RWPE1 (cell line): Measurements from ENCODE around the gene IL22RA1.

Experiments used
- CTCF ChIA-PET: fragments of 350-600 bp; sonication (Branson Sonifier 250); formaldehyde crosslinking; extraction: SDS; loops from one replicate; lab custom pipeline; 2021; lab: Yijun Ruan, JAX
- POLR2A ChIA-PET: fragments of 400-600 bp; formaldehyde crosslinking; extraction: SDS; loops from one replicate; lab custom pipeline; 2020; ENCODE audit warnings: antibody characterized with exemption; ENCODE audit not compliant: low non-redundant PET; lab: Yijun Ruan, JAX
- DNase-seq: peaks from one replicate; pipeline ENCODE4 v3.0.0; 2012; ENCODE audit warnings: low spot score
- H3K27ac ChIP-seq: fragments of 450-650 bp; 2 replicates; pipeline ENCODE4 v1.5.1; 2017
- TF ChIP-seq, protein P1 (sequence below): fragments of 450-650 bp; conservative IDR thresholded peaks from 2 replicates; pipeline ENCODE4 v1.5.1; 2017; ENCODE audit warnings: low read depth, mild to moderate bottlenecking

IL22RA1 gene

GRCh38 chr1:24134376-24134775 is 8.6 kb downstream of the IL22RA1 start:
- POLR2A ChIA-PET: no interaction called here
- CTCF ChIA-PET: interaction anchor here (1.0 kb wide), 1 partner anchor 257 kb away, joined by 3 read pairs; no protein-coding TSS in a partner anchor
- DNase-seq: no peak
- TF ChIP-seq, protein P1, sequence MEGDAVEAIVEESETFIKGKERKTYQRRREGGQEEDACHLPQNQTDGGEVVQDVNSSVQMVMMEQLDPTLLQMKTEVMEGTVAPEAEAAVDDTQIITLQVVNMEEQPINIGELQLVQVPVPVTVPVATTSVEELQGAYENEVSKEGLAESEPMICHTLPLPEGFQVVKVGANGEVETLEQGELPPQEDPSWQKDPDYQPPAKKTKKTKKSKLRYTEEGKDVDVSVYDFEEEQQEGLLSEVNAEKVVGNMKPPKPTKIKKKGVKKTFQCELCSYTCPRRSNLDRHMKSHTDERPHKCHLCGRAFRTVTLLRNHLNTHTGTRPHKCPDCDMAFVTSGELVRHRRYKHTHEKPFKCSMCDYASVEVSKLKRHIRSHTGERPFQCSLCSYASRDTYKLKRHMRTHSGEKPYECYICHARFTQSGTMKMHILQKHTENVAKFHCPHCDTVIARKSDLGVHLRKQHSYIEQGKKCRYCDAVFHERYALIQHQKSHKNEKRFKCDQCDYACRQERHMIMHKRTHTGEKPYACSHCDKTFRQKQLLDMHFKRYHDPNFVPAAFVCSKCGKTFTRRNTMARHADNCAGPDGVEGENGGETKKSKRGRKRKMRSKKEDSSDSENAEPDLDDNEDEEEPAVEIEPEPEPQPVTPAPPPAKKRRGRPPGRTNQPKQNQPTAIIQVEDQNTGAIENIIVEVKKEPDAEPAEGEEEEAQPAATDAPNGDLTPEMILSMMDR: no peak
- no peak overlapping the region for H3K27ac ChIP-seq

GRCh38 chr1:24133819-24134218 is 9.1 kb downstream of the IL22RA1 start:
- DNase-seq: no peak
- TF ChIP-seq, protein P1: no peak
- POLR2A ChIA-PET: no interaction called here
- H3K27ac ChIP-seq: no peak overlapping the region
- CTCF ChIA-PET: interaction anchor here (1.0 kb wide), 1 partner anchor 258 kb away, joined by 3 read pairs; no protein-coding TSS in a partner anchor

DNA sequence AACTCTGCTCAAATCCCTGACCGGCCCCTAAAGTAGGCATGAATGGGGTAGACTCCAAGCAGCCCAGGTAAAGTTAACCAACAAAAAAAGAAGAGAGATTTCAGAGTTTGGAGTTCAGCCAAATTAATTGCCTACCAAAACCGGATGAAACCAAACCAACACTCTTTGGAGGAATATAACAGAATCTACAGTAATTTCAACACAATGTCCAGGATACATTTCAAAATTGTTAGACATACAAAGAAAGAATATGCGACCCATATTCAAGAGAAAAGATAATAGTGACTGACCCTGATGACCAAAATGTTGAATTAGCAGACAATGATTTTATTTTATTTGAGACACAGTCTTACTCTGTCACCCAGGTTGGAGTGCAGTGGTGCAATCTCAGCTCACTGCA is 12.6 kb downstream of the IL22RA1 start:
- CTCF ChIA-PET: no interaction called here
- H3K27ac ChIP-seq: no peak overlapping the region
- POLR2A ChIA-PET: no interaction called here
- DNase-seq: no peak
- TF ChIP-seq, protein P1: no peak

DNA sequence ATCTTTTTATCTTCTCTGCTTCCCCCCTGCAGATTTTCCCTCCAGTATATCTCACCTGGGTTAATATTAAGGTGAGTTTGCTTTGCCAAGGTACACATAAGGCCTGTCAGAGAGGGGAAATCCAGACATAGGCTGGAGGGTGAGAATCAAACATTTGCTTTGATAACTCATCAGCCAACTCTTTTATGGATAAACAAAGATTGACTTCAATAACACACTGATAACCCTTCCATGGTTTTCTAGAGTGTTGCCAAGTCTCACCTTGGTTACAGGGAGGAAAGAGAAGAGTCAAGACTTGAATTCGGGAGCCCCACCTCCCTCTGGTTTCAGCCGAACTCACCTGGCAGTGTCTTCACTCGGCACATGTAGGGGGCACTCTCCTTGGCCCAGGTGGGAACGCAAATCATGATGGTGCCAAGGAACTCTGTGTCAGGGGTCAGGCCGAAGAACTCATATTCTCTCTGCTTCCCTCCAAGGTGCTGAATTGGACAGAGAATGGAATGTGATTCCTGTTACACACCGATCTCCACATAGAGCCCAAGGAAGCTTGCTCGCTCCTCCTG is 15.1 kb downstream of the IL22RA1 start:
- ChIA-PET CTCF (no interaction called here), POLR2A (no interaction called here)
- H3K27ac ChIP-seq: no peak overlapping the region
- TF ChIP-seq, protein P1: no peak
- DNase-seq: no peak

GRCh38 chr1:24127134-24127800 is 15.7 kb downstream of the IL22RA1 start:
- ChIA-PET POLR2A (no interaction called here), CTCF (no interaction called here)
- TF ChIP-seq, protein P1: no peak
- H3K27ac ChIP-seq: no peak overlapping the region
- DNase-seq: no peak

GRCh38 chr1:24126672-24127023 is 16.3 kb downstream of the IL22RA1 start:
- DNase-seq: no peak
- CTCF ChIA-PET: no interaction called here
- POLR2A ChIA-PET: no interaction called here
- TF ChIP-seq, protein P1: no peak
- H3K27ac ChIP-seq: no peak overlapping the region
